NOMO-1 treated with dmso at 0.1 percent for 144 hours (cell line): ENCODE results near the gene SLC2A4.

Experiments used
- DNase-seq: peaks from one replicate; lab custom pipeline; 2025; ENCODE audit not compliant: unreplicated experiment; lab: John Stamatoyannopoulos, UW

The SLC2A4 gene

DNA sequence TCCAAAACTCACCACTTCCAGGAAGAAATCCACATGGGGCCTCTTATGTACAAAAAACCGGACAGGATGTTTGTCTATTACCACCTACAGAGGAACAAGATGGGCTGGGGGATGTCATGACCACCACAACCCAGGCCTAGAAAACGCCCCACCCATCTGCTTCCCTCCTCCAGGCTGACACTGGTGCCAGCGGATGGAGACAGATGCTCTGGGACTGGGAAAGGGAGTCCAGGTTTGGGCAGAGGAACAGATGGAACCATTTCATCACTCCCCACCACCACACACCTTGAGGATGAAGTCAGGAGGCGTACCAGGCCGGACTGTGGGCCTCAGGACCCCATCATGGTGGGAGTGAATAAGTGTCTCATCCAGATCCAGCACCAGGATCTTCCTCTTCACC is 34.7 kb upstream of the SLC2A4 start:
- DNase-seq, result no peak

DNA sequence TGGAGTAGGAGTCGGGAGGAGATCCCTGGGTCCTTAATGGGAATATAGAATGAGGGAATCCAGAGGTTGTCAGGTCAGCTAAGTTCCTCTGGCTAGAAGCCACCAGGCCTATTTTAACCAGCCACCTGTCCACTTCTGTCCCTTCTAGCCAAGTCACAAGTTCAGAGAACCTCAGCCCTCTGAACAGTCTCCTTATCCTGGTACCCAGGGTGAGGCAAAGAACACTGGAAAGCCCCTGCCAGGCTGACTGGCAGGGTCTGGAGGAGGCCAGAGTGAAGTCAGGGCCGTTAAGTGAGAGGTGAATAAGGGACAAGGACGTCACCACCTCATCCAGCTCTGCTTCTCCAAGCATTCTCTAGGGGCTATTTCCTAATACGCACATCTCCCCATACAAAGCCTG is 32.7 kb upstream of the SLC2A4 start:
- DNase-seq, result no peak

DNA sequence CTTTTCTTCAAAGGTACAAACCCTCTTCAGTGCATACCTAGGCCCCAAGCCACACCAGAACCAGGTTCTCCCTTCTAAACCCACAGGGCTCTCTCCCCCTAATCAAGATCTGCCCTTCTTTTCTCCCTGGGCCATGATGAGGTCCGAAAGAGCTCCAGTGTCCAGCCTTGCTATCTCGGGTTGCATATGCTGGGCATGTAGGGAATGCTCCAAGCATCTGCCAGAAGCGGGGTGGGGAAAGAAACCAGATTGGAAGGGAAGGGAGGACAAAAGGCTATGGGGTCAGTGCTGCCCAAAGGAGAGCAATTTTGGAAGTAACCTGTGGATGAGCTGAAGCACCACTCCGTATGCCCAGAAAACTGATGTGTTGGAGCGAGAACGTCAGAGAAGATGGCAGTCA is 32.3 kb upstream of the SLC2A4 start:
- no peak for DNase-seq

DNA sequence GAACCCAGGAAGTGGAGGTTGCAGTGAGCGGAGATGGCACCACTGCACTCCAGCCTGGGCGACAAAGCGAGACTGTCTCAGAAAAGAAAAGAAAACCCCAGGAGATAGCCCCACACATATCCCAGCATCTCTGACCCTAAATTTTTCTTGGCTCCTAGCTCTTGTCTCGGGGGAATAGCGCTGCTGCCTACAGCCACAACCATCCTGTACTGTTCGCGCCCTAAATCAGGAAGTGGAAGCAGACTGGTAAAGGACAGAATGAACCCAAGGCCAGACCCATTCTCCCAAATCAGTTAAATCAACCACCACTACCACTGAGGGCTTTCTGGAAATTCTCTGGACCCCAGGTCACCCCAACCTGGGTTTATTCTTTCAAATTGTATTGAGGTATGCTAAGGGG is 31.7 kb upstream of the SLC2A4 start:
- DNase-seq, result peak; percentile 33

DNA sequence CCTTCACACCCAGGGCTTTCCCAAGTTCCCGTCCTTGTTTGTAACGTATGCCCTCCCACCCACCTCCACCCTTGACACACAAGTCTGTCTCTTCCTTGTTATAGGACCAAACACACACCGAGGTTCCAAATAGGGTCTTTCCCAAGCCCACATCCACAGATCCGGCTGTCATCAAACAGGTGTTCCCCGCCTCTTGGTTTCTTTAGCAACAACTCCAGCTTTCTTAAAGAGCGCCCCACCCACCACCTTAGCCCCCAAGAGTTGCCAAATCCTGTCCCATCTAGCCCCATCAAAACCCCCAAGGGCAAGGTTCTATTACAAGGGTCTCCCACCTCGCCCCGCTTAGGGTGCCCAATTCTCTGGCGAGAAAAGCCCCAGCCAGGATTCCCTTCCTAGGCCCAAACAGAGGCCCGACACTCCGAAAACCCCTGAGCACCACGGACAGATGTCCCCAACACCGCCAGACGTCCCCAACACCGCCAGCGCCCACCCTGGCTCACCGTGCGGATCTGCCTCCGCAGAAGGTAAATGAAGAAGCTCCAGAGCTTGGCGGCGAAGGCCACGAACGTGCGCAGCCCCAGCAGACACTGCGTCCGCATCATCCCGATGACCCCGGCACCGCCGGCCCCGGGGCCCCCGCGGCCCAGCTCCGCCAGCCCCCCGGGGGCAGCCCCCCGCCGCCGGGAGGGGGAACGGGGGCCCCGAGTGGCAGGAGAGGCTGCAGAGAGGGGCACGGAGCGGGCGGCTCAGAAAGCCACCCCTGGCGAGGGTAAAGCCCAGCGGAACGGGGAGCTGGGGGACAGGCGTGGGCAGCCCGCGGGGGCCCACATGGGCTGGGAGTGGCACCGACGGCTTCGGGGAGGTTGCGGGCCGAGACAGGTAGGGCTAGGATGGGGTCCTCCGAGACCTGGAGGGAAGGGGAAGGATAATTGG is 30.6 kb upstream of the SLC2A4 start:
- DNase-seq, result no peak

DNA sequence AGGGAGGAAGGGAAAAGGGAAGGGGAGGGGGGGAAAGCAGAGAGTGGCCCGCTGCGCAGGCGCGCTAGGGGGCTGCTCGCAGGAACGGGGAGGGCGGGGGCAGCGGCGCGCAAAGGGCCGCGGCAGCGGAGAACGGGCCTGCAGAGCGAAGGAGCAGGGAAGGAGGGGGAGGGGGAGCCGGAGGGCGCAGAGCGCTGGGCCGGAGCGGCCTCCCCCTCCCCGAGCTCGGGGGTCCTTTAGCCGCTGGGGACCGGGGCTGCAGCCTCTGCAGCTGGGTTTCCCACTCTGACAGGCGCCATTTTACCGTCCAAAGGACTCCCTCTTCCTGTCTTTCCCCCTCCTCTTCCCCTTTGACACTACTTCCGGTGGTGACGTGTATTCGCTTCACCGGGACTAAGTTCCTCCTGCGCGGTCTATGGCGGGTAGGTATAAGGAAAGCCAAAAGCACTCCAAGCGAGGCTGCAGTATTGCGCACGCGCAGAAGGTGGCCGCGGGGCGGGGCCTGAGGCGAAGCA is 29.8 kb upstream of the SLC2A4 start, which contains the start of gene CTDNEP1:
TSS of gene CTDNEP1 (minus strand) at position 74 of the 515 bp plus-strand sequence. CDS start 438 bp downstream, outside the sequence.
- peak; percentile 97 for DNase-seq

DNA sequence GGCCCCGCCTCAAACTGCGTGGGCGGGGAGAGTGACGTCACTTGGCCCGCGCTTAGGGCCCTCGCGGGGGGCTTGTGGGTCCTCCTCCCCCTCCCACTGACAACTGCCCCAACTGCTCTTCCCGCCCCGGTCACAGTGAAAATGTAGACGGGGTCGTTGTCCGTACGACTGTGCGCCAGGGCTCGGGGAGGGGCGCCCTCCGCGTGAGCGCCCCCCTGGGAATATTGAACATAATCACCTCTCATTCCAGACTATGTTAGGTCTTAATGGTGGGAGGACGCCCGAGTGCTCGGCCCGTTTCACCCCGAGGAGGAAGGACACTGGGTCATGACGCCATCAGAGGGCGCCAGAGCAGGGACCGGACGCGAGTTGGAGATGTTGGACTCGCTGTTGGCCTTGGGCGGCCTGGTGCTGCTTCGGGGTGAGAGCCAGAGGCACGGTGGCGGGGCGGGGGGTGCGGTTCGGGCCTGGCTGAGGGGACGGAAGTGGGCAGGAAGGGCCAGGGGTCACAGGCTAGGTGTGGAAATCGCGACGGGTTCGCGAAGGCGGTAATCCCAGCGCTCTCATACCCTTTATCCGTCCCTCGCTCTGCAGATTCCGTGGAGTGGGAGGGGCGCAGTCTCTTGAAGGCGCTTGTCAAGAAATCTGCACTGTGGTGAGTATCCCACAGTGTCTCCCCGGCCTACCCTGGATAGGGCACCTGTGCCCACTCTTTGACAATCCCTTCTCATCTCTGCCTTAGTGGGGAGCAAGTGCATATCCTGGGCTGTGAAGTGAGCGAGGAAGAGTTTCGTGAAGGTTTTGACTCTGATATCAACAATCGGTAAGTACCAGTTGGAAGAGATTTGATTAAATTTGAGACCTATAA is 29.1 kb upstream of the SLC2A4 start, which contains the start of gene ELP5:
TSS of gene ELP5 (plus strand) at position 40 of the 868 bp plus-strand sequence. CDS start at position 376, 336 bp downstream.
- peak; percentile 91 for DNase-seq

DNA sequence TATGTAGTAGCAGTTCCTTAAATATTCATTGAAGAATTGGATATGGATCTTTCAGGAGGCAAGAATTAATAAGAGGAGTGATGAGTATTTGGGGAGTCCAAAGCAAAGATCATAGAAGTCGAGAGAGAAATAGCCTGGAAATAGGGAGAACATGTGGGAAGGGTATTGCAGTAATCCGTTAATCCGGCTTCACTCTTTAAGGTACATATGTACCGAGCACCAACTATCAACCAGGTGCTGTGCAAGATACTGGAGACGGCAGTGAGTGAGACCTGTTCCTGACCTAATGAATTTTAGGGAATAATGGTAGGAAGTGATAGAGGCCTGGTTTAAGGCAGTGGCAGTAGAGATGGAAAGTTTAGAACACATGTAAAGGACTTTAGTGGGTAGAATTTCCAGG is 28.4 kb upstream of the SLC2A4 start:
- no peak for DNase-seq

DNA sequence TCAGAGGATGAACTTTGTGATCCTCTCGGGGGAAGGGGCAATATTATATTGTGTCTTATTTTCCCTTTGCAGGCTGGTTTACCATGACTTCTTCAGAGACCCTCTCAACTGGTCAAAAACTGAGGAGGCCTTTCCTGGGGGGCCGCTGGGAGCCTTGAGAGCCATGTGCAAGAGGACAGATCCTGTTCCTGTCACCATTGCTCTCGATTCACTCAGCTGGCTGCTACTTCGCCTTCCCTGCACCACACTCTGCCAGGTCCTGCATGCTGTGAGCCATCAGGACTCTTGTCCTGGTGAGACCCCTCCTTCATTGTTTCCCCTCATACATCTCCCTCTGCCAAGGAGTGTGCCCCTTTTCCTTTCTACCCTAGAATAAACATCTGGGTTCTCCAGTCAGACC is 27.0 kb upstream of the SLC2A4 start:
- no peak for DNase-seq

DNA sequence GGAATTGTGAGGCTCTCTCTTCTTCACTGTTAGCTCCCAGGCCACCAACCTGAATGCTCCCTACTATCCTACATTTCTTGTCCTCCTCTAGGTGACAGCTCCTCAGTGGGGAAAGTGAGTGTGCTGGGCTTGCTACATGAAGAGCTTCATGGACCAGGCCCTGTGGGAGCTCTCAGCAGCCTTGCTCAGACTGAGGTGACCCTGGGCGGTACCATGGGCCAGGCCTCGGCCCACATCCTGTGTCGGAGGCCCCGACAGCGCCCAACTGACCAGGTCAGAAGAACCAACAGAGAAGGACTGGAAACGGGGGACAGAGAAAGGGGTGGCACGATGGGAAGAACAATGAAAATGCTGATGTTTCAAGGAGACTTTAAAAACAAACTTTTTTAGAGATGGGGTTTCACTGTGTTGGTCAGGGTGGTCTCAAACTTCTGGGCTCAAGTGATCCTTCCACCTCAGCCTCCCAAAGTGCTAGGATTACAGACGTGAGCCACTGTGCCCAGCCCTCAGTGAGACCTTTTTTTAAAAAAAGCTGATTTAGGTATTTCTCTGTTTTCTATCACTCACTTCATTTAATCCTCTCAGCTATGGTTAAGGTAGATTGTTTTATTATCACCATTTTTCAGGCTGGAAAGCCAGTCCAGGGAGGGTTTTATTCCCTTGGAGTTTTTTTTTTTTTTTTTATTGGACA is 24.6 kb upstream of the SLC2A4 start:
- DNase-seq, result no peak

DNA sequence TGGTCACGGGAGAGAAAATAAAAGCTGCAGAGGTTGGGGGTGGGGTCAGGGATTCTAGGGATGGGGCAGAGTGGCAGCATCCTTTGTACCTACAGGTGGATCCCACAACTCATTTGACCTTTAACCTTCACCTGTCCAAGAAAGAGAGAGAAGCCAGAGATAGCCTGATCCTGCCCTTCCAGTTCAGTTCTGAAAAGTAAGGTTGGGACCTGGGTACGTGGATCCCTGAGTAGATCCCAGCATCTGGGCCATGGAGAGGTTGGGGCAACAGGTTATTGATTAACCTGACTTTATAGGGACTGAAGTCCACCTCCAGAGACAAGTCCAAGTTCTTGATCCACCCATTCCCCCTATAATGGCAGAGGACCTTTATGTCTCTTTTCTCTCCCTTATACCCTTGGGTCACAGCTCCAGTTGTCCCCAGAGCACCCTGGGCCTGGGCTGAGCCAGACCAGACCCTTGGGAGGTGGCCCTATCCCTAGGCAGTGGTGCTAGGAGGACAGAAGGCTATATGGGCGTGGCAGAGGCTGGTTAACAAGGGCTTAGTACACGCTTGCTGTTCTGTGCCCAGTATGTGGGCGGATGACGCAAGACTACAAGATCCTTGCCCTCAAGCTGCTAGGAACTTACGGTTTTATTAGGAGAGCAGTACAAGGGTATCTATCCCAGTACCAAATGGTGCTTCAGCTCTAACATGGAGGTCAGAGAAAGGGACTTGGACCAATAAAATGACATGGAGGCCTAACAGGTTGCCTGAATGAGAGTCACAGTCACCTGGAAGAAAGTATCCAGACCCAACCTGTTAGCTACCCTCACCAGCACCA is 22.6 kb upstream of the SLC2A4 start:
- DNase-seq, result no peak

DNA sequence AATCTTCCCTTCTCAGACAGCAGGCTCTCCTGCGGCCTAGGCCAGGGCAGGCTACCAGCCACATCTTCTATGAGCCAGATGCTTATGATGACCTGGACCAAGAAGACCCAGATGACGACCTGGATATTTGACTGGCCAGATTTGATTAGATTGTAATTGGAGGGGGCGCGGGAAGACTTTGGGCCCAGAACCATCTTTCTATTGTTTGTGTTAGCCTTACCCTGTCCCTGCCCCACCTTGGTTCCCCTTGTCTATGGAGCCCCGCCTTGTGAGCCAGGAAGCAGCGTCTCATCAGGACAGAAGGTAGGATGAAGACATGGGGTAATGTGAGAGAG is 22.0 kb upstream of the SLC2A4 start:
- no peak for DNase-seq

DNA sequence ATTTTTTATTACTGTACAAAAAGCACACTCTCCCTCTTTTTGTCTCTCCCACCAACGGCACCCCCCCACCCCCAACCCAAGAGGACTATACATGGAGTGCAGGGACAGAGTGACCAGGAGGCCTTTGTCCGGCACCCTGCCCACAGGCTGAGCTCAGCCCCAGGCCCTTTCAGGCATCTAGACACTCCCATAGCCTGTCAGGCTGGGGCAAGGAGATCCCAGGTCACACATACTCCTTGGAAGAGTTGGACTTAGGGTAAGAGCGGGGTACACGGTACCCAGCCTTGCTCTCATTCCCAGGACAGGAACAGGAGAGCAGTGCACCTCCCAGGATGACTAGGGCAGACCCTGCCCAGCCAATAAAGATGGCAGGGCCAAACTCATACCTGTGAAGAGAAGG is 21.4 kb upstream of the SLC2A4 start:
- no peak for DNase-seq

DNA sequence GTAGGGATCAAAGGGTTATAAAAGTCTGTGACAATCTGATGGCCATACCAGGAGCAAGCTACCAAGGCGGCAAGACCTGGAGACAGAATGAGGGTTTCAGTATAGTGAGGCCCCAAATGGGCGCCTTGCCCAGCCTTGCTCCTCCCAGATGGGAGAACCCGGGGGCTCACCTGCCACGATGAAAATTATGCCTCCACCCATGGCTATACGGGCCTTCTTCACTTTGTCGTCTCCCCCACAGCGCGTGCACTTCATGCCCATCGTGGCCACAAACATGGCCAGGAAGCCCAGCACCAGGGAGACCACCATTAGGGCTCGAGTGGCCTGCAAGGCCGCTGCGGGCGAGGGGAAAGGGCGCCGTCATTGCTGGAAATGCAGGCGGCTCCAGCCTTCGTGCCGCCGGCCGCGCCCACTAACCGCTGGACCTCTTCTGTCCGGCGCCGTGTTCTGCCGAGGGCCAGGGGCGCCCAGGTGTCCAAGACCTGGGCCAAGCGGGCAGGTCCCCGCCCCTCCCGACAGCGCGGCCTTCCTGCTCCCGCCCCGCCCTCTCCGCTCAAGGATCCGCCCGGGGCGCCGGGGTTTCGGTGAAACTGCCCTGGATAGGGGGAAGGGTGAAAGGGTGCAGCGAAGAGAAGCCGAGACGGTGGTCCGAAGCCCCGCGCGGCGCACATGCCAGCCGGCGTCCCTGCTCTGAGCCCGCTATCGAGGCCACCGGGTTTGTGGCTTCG is 20.7 kb upstream of the SLC2A4 start:
- no peak for DNase-seq

DNA sequence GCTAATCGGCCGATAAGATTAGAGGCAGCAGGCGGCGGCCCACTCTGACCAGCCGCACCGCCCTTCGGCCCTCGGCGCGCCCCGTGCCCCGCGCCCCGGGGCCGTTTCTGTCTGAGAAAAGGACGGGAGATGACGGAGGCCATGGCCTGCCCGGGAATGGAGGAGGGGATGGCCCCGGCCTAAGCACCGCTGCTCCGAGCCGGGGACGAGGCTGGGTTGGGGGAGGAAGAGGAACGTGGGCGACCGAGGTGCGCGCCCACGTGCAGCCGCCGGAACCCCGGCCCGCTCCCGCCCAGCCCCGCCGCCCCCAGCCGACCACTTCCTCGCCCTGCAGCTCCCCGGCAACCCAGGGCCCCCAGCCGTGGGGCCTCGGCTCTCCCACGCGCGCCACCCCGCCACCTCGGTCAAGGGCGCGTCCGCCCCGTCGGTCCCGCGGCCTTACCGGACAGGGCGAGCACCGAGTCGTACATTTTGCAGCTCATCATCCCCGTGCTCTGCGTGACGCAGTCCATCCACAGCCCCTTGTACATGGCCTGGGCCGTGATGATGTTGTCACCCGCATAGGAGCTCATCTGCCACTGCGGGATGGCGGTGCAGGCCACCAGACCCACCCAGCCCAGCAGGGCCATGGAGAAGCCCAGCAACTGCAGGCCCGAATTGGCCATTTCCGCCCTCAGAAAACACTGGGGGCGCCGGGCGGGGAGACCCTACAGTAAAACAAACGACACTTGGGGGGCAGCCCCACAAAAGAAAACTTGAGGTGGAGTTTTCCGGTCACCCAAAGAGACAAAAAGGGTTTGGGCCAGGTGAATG is 19.9 kb upstream of the SLC2A4 start:
- DNase-seq, result no peak

DNA sequence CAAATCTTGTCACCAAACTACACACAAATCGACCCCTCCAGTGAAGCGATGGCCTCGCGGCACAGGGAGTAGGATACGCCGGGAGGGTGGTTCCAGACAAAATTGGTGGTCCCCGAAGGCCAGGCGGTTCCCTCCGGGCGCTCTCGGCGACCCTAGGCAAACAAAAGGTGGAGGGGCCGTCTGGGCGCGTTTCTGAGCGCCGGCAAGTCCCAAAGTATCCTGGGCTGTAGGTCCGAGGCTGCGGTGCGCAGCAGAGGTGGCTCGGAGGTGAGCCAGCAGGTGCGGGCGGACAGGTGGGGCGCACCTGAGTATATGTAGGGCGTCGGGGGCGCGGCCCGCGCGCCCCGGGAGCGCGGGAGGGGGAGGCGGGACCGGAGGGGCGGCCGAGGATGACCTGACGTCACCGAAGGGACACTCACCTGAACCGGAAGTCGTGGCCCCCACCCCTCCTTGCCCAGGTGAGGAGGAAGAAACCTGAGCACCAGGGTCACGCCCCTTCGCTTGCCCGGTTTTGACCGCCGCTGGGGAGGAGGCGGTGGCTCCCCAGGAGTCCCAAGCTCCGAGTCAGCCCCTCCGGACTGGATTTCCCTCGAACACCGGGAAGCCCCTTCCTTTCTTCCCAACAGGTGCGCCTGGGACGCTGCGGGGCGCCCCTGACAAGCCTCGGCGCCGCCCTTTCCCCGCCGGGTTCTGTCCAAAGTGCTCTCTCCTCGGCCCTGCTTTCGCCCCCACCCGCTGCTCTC is 19.2 kb upstream of the SLC2A4 start, which contains the start of gene CLDN7:
TSS of gene CLDN7 (minus strand) at position 287 of the 743 bp plus-strand sequence. CDS start 435 bp downstream, outside the sequence.
- no peak for DNase-seq

DNA sequence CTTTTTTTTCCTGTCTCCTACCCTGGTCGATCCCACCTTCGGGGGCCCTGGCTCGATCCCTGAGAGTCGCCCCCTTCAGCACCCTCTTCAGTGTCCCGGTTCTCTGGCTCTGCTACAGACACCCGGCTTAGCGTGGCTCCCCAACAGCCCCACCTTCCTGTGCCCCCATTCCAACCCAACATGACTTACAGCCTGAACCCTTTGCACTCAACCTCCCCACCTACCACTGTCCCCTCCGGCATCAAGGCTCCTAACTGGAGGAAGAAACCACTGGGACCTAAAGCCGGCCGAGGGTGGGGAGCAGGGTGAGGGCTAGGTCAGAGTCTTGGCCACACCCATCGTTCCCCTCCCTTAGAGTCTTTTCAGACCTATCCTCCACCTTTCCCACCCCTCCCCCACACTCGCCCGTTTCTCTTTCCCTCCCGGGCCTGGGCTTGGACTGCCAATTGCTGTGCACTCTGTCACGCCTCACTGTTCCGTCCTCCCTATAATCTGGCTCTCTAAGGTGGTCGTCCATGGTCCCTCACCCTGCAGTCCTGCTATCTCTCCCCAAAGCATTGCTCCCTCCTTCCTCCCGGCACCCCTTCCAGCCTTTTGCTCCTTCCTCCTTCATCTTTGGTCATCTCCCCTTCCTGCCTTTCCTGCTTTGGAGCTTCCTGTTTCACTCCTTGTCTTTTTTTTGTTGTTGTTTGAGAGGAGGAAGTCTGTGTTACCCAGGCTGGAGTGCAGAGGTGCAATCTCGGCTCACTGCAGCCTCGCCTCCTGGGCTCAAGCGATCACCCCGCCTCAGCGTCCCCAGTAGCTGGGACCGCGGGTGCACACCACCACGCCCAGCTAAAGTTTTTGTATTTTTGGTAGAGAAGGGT is 18.4 kb upstream of the SLC2A4 start:
- no peak for DNase-seq
